ENCODE data around the gene TMEM79.

The TMEM79 gene

DNA sequence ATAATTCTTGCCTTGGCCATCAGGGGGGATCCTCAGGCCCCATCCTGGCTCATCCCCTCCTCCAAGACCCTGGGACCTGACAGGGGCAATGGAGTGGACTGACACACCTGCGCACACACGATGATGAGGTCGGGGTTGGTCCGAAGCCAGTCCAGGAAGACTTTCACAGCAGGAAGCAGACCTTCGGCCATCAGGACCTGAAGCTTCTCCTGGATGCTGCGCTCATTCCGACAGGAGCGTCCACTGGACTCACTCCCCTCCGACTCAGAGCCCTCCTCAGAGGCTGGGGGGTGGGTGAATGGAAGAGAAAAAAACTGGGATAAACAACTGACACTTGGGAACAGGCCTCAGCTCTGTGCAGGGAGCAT is 20.9 kb upstream of the TMEM79 start:
- no peak for DNase-seq (ENCODE audit: low read depth)
- no peak overlapping the region for H3K4me3 ChIP-seq (ENCODE audit: low read depth, low read length)
- TF ChIP-seq, protein P1, sequence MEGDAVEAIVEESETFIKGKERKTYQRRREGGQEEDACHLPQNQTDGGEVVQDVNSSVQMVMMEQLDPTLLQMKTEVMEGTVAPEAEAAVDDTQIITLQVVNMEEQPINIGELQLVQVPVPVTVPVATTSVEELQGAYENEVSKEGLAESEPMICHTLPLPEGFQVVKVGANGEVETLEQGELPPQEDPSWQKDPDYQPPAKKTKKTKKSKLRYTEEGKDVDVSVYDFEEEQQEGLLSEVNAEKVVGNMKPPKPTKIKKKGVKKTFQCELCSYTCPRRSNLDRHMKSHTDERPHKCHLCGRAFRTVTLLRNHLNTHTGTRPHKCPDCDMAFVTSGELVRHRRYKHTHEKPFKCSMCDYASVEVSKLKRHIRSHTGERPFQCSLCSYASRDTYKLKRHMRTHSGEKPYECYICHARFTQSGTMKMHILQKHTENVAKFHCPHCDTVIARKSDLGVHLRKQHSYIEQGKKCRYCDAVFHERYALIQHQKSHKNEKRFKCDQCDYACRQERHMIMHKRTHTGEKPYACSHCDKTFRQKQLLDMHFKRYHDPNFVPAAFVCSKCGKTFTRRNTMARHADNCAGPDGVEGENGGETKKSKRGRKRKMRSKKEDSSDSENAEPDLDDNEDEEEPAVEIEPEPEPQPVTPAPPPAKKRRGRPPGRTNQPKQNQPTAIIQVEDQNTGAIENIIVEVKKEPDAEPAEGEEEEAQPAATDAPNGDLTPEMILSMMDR (IDR thresholded peaks at IDR 0.05; ENCODE audit: low read depth, low read length): no peak
- TF ChIP-seq POLR2A (IDR thresholded peaks at IDR 0.05; ENCODE audit: extremely low read depth, insufficient read length): no peak
- TF ChIP-seq, protein P2, sequence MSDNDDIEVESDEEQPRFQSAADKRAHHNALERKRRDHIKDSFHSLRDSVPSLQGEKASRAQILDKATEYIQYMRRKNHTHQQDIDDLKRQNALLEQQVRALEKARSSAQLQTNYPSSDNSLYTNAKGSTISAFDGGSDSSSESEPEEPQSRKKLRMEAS (IDR thresholded peaks at IDR 0.05; ENCODE audit: low read depth, low read length): no peak
- TF ChIP-seq MYC (IDR thresholded peaks at IDR 0.05; ENCODE audit: low read depth, low read length): no peak

DNA sequence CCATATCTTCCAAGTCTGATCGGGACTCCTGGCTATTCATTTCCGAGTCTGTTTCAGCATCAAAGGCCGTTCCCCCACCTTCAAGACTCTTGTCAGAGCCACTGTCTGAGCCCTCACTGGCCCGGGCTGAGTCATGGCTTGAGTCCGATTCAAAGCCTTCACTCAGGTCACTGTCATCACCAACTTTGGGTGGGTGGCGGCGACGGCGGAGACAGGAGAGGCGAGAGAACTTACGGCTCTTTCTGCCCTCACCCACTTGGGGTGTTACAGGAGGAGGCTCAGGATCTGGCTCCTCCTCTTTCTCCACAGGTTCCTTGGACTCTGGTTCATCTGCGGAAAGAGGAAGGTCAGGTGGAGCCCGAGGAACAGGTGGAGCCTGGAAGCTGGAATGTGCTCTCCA is 18.1 kb upstream of the TMEM79 start:
- H3K4me3 ChIP-seq (ENCODE audit: low read depth, low read length): no peak overlapping the region
- TF ChIP-seq, protein P2 (IDR thresholded peaks at IDR 0.05; ENCODE audit: low read depth, low read length): no peak
- TF ChIP-seq MYC (IDR thresholded peaks at IDR 0.05; ENCODE audit: low read depth, low read length): no peak
- TF ChIP-seq POLR2A (IDR thresholded peaks at IDR 0.05; ENCODE audit: extremely low read depth, insufficient read length): no peak
- TF ChIP-seq, protein P1 (IDR thresholded peaks at IDR 0.05; ENCODE audit: low read depth, low read length): no peak
- DNase-seq (ENCODE audit: low read depth): no peak

DNA sequence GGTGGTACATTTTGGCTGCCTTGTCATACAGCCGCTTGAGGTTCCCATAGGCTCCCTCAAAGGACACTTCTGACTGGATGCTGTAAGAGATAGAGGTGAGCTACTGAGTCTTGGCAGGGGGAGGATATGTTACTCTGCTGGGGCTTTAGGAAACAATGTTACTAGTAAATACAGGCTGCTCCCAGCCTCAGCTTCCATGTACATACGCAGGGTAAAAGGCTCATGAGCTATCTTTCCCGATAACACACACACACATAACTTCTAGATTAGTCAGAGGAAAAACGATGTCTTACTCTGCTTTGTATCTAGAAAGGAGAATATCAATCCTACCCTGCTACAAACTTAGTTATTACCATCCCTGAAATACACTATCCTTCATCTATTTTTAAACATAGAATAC is 15.8 kb upstream of the TMEM79 start:
- no peak for DNase-seq (ENCODE audit: low read depth)
- H3K4me3 ChIP-seq (ENCODE audit: low read depth, low read length): no peak overlapping the region
- no peak for TF ChIP-seq POLR2A (IDR thresholded peaks at IDR 0.05; ENCODE audit: extremely low read depth, insufficient read length)
- TF ChIP-seq MYC (IDR thresholded peaks at IDR 0.05; ENCODE audit: low read depth, low read length): no peak
- TF ChIP-seq, protein P2 (IDR thresholded peaks at IDR 0.05; ENCODE audit: low read depth, low read length): no peak
- TF ChIP-seq, protein P1 (IDR thresholded peaks at IDR 0.05; ENCODE audit: low read depth, low read length): no peak

DNA sequence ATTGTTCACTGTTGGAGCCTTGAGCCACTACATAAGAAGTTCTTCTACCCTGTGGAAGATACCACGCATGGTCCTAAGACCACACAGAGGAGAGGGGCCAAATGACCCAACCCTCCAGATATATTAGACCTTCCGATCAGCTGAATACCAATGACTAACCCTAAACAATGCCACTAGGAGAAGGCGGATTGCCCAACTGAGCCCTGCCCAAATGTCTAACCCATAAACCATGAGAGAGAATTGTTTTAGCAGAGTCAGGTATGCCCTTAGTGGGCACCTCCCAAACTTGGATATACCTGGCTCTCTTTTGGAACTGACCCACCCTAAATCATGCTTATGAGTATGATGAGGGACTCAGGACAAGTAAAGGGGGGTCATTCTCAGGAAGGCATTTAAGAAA is 13.8 kb upstream of the TMEM79 start:
- DNase-seq (ENCODE audit: low read depth): no peak
- no peak for TF ChIP-seq POLR2A (IDR thresholded peaks at IDR 0.05; ENCODE audit: extremely low read depth, insufficient read length)
- TF ChIP-seq, protein P1 (IDR thresholded peaks at IDR 0.05; ENCODE audit: low read depth, low read length): no peak
- TF ChIP-seq MYC (IDR thresholded peaks at IDR 0.05; ENCODE audit: low read depth, low read length): no peak
- TF ChIP-seq, protein P2 (IDR thresholded peaks at IDR 0.05; ENCODE audit: low read depth, low read length): no peak
- H3K4me3 ChIP-seq (ENCODE audit: low read depth, low read length): no peak overlapping the region

DNA sequence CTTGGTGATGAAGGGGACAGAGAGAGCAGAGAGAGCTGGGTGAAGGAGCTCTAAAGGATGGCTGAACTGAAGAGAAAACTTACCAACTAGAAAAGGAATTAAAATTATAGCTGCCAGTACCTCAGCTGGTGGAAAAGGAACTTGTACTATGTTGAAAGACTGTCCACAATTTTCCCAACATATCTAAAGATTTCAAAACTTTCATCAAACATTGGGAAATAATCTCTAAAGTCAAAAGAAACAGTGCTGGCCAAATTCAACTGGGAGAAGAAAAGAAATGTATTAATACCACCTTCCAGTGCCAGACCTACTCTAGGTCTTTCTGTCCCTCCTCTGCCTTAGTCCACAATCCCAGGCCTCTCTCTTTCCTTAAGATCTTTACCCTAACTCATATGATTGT is 7.6 kb upstream of the TMEM79 start:
- no peak overlapping the region for H3K4me3 ChIP-seq (ENCODE audit: low read depth, low read length)
- TF ChIP-seq, protein P1 (IDR thresholded peaks at IDR 0.05; ENCODE audit: low read depth, low read length): no peak
- TF ChIP-seq POLR2A (IDR thresholded peaks at IDR 0.05; ENCODE audit: extremely low read depth, insufficient read length) (no peak), MYC (IDR thresholded peaks at IDR 0.05; ENCODE audit: low read depth, low read length) (no peak)
- TF ChIP-seq, protein P2 (IDR thresholded peaks at IDR 0.05; ENCODE audit: low read depth, low read length): no peak
- peak; percentile 38 for DNase-seq (ENCODE audit: low read depth)

DNA sequence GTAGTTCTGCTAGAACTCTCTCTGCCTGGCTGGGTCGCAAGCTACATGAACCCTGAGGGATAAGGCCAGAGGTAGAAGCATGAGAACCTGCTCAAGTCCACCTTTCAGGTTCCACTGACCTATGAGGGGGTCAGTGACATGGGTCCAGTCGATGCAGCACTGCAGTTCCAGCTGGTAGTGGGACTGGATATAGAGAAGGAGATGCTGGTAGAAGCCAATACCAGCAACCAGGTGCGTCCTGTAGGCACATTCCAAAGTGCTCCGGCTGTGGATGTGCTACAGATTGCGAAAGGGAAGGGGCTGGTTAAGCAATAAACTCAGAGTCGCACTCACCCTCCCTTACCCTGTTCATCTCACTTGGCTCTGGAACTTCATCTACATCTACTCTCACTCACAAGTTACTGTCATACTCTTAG is 7.2 kb upstream of the TMEM79 start:
- peak; percentile 54 for DNase-seq (ENCODE audit: low read depth)
- no peak overlapping the region for H3K4me3 ChIP-seq (ENCODE audit: low read depth, low read length)
- no peak for TF ChIP-seq MYC (IDR thresholded peaks at IDR 0.05; ENCODE audit: low read depth, low read length)
- TF ChIP-seq, protein P2 (IDR thresholded peaks at IDR 0.05; ENCODE audit: low read depth, low read length): no peak
- TF ChIP-seq POLR2A (IDR thresholded peaks at IDR 0.05; ENCODE audit: extremely low read depth, insufficient read length): no peak
- TF ChIP-seq, protein P1 (IDR thresholded peaks at IDR 0.05; ENCODE audit: low read depth, low read length): no peak
